Body of pancreas (tissue), 4 donors: ENCODE results near the gene RPA1. TPM values are rescaled to one million over a fixed set of nuclear protein-coding genes. Genes with fewer than 3 reads are reported as not detected.

Source experiments
- ATAC-seq: fragments of 150-250 bp; one replicate; pipeline ENCODE4 v1.9.1; 2016
- DNase-seq, 4 donors: peaks; one replicate each; pipeline ENCODE4 v3.0.0-alpha.2; 2019
- H3K27ac ChIP-seq, 4 donors: fragments of 200-600 bp; sonication (generic); 1 replicate in 3 of 4; 2 replicates in 1 of 4; pipeline versions ENCODE4 v1.5.1 to v1.6.1; 2016 to 2019; ENCODE audit warnings: mild to moderate bottlenecking in 1 of 4, mixed read lengths in 1 of 4, moderate library complexity in 1 of 4
- H3K27me3 ChIP-seq, 2 donors: fragments of 200-600 bp; sonication (generic); one replicate each; pipeline ENCODE4 v1.6.0; 2016; ENCODE audit warnings: mild to moderate bottlenecking in 1 of 2
- H3K36me3 ChIP-seq, 2 donors: fragments of 200-600 bp; sonication (generic); replicated peaks in 1 of 2; 2 replicates each; pipeline ENCODE4 v1.5.1; 2016; ENCODE audit warnings: low read depth in 2 of 2; ENCODE audit not compliant: insufficient read depth in 1 of 2
- H3K4me1 ChIP-seq: fragments of 200-600 bp; sonication (generic); one replicate; pipeline ENCODE4 v1.6.0; 2016
- H3K4me3 ChIP-seq, 2 donors: fragments of 200-600 bp; sonication (generic); 1 replicate in 1 of 2; 2 replicates in 1 of 2; pipeline ENCODE4 v1.5.1; 2016 to 2019
- H3K9me3 ChIP-seq, 3 donors: fragments of 200-600 bp; sonication (generic); 1 replicate in 2 of 3; 2 replicates in 1 of 3; pipeline ENCODE4 v1.5.1; 2016
- POLR2A ChIP-seq, 3 donors: fragments of 450-650 bp; IDR thresholded peaks; one replicate each; pipeline ENCODE4 v1.6.1; 2016; ENCODE audit warnings: antibody characterized with exemption in 3 of 3, mild to moderate bottlenecking in 2 of 3
- WGBS, 2 donors: methylation state at CpG; one replicate each; pipeline ENCODE4 v1.1.5; 2017; 5-methylcytosine and 5-hydroxymethylcytosine counted together
- intact Hi-C: fragments of 100-400 bp; cut with DNase I; formaldehyde crosslinking; loops from one replicate; pipeline ENCODE4 v1.15.1; 2023
- total RNA-seq, 2 donors: library from RNA; depleted of rRNA; stranded (reverse); fragments of >200 nt; gene quantifications; one replicate each; pipeline ENCODE4 v1.1.0, GENCODE V29; 2016
- TF ChIP-seq, protein P1 (sequence below), 7 experiments: fragments of 450-650 bp in 4 of 7; fragments of 200-600 bp in 3 of 7; sonication (generic) in 3 of 7; IDR thresholded peaks; one replicate each; pipeline ENCODE4 v1.5.1; 2016 to 2019; ENCODE audit warnings: antibody characterized with exemption in 7 of 7

RPA1 gene
- total RNA-seq, 2 donors from 2014 or later, result 8.9 to 11.9 TPM

DNA sequence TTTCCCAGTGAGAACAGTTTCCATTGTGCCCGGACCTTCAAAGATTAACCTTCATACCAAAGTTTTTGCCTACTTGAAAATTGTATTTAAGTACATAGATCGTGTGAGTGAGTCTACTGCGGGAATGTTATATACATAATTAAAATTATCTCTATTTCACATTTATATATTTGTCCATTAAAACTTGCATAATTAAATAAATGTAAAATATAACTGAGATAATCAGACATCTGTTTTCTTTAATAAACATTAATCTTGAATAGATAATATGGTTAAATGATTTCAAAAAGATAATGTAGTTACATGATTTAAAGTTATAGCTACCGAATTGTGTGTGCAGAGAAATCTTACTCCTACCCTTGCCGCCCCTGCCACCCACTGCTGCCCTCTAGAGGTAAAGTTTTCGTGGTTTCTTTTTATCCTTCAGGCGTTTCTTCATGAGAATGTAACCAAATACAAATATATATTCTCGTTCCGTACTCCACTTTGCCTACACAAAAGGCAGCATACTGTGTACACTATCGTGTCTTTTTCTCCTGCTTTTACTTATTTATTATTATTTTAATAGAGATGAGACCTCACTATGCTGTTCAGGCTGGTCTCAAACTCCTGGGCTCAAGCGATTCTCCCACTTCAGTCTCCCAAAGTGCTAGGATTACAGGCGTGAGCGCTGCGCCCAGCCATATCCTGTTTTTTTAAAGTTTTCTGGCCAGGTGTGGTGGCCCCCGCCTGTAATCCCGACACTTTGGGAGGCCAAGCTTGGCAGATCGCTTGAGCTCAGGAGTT lies 35.6 kb downstream of the RPA1 start:
- Histone ChIP-seq H3K36me3 (no peaks in the 10 kb centered on the region), H3K4me1 (no peaks in the 10 kb centered on the region), H3K9me3 (no peaks in the 10 kb centered on the region), H3K4me3 (no peak overlapping the region), H3K27me3 (no peaks in the 10 kb centered on the region), H3K27ac (no peak overlapping the region)
- WGBS, 2 donors, result 43 to 50% methylated on average over 16 to 17 of the region's 17 CpGs
- ATAC-seq (peak; percentile 58), DNase-seq (peak; percentile 31 to 56 (median 52))
- intact Hi-C loops, result no loop called here
- TF ChIP-seq POLR2A (IDR thresholded peaks at IDR 0.05), result no peak
- TF ChIP-seq, protein P1, sequence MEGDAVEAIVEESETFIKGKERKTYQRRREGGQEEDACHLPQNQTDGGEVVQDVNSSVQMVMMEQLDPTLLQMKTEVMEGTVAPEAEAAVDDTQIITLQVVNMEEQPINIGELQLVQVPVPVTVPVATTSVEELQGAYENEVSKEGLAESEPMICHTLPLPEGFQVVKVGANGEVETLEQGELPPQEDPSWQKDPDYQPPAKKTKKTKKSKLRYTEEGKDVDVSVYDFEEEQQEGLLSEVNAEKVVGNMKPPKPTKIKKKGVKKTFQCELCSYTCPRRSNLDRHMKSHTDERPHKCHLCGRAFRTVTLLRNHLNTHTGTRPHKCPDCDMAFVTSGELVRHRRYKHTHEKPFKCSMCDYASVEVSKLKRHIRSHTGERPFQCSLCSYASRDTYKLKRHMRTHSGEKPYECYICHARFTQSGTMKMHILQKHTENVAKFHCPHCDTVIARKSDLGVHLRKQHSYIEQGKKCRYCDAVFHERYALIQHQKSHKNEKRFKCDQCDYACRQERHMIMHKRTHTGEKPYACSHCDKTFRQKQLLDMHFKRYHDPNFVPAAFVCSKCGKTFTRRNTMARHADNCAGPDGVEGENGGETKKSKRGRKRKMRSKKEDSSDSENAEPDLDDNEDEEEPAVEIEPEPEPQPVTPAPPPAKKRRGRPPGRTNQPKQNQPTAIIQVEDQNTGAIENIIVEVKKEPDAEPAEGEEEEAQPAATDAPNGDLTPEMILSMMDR (IDR thresholded peaks at IDR 0.05), result peak; percentile 47 to 79 (median 64)

DNA sequence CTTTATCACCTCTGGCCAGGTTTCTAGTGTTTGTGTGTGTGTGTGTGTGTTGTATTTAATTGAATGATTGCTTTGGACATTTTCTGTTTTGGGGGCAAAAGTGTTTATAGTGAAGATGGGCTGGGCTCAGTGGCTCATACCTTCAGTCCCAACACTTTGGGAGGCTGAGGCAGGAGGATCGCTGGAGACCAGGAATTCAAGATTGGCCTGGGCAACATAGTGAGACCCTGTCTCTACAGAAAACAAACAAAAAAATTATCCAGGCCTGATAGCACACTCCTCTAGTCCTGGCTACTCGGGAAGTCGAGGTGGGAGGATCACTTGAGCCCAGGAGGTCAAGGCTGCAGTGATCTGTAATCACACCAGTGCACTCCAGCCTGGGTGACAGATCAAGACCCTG lies 37.5 kb downstream of the RPA1 start:
- no peak overlapping the region for H3K27ac ChIP-seq
- H3K27me3 ChIP-seq, result no peaks in the 10 kb centered on the region
- intact Hi-C loops, result no loop called here
- DNase-seq, result no peak
- H3K36me3 ChIP-seq, result no peaks in the 10 kb centered on the region
- ATAC-seq, result no peak
- 58 to 64% methylated on average over 3 of the region's 3 CpGs for WGBS, 2 donors
- TF ChIP-seq, protein P1 (IDR thresholded peaks at IDR 0.05), result no peak
- no peak for TF ChIP-seq POLR2A (IDR thresholded peaks at IDR 0.05)
- H3K9me3 ChIP-seq, result no peaks in the 10 kb centered on the region
- no peak overlapping the region for H3K4me3 ChIP-seq
- no peaks in the 10 kb centered on the region for H3K4me1 ChIP-seq

DNA sequence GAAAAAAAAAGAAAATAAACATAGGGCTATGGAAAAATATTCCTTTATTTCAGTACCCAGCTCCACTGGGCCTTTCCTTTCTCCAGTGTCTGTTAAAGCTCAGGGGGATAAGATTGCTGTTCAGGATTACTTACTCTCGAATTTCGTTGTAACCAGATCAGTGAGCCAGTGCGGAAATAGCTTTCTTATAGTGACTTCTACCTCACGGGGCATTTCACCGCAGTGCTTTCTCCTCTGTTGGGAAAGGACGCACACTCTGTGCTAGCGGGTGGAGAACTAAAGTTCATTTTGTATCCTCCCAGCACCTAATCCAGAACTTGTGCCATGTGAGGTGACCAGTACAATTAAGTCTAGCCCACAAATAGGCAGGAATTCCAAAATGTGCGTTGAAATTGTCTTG lies 38.3 kb downstream of the RPA1 start:
- Histone ChIP-seq H3K27me3 (no peaks in the 10 kb centered on the region), H3K4me1 (no peaks in the 10 kb centered on the region), H3K9me3 (no peaks in the 10 kb centered on the region), H3K36me3 (no peaks in the 10 kb centered on the region), H3K4me3 (no peak overlapping the region), H3K27ac (no peak overlapping the region)
- intact Hi-C loops, result no loop called here
- TF ChIP-seq, protein P1 (IDR thresholded peaks at IDR 0.05), result no peak
- no peak for TF ChIP-seq POLR2A (IDR thresholded peaks at IDR 0.05)
- WGBS, 2 donors, result 89 to 90% methylated on average over 7 to 8 of the region's 8 CpGs
- no peak for ATAC-seq
- no peak for DNase-seq

DNA sequence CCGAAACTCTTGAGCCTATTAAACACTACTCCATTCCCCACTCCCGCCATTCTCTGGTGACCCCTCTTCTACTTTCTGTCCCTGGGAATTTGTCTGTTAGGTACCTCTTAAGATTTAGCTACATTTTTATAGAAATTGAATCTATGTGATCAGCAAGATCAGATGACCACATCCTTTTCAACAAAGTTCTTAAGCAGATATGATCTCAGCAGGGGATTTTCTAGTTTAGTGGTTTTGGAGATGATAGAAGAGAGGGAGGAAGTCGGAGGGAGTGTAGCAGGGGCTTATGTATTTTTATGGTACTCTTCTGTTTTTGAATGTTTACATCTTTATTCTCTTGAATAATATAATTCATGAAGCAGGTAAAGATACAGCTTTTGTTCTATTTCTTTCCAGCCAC lies 40.8 kb downstream of the RPA1 start:
- intact Hi-C loops, result no loop called here
- no peaks in the 10 kb centered on the region for H3K4me1 ChIP-seq
- WGBS, 2 donors, result 84 to 89% methylated on average over 3 of the region's 3 CpGs
- DNase-seq (no peak), ATAC-seq (no peak)
- H3K36me3 ChIP-seq, result peaks cover 0 to 9% of the 10 kb centered on the region in 2 donors
- no peak overlapping the region for H3K4me3 ChIP-seq
- no peaks in the 10 kb centered on the region for H3K27me3 ChIP-seq
- no peak overlapping the region for H3K27ac ChIP-seq
- TF ChIP-seq POLR2A (IDR thresholded peaks at IDR 0.05), result no peak
- TF ChIP-seq, protein P1 (IDR thresholded peaks at IDR 0.05), result no peak
- no peaks in the 10 kb centered on the region for H3K9me3 ChIP-seq

DNA sequence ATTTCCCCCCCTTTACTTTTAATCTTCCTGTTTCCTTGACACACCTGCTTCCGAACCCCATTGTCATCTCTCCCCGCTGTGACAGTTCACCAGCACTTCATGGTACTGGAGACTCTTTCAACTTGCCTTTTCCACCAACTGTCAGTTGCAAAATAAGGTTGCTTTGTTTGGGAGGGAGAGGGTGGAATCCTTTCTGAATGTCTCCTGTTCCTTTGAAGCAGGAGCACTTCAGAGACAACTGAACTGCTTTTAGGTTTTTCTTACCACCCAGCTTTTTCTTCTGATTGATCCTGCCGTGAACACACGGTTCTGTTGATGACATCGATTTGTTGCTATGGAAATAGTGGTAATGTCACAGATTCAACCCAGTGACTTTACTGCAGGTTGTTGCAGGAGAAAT lies 42.0 kb downstream of the RPA1 start:
- intact Hi-C loops, result no loop called here
- ATAC-seq, result no peak
- Histone ChIP-seq H3K9me3 (no peaks in the 10 kb centered on the region), H3K4me3 (no peak overlapping the region), H3K27me3 (no peaks in the 10 kb centered on the region), H3K36me3 (peaks cover 0 to 10% of the 10 kb centered on the region in 2 donors), H3K27ac (no peak overlapping the region), H3K4me1 (no peaks in the 10 kb centered on the region)
- DNase-seq, result no peak
- TF ChIP-seq POLR2A (IDR thresholded peaks at IDR 0.05), result no peak
- TF ChIP-seq, protein P1 (IDR thresholded peaks at IDR 0.05), result no peak
- WGBS, 2 donors, result 73 to 83% methylated on average over 5 of the region's 5 CpGs
